Small intestine (tissue), 7 donors: Measurements from ENCODE around the gene TNF. TPM values are rescaled to one million over a fixed set of nuclear protein-coding genes. Genes with fewer than 3 reads are reported as not detected.
"Not testable (repeated sequence)": the region's sequence is repeated elsewhere in the genome, so short reads cannot be mapped to it uniquely, and the experiment has no call there.

Source experiments
- DNase-seq, 2 donors: peaks; one replicate each; pipeline versions ENCODE4 v3.0.0 to v3.0.0-alpha.2; 2013
- FAIRE-seq: peaks from 2 replicates; lab custom pipeline; 2012; peaks lifted over from hg19 to GRCh38; lab: Jason Lieb, UNC
- H3K27ac ChIP-seq, 3 donors: one replicate each; pipeline ENCODE4 v1.5.1; 2013; ENCODE audit warnings: low read length in 2 of 3, mild to moderate bottlenecking in 2 of 3, control low read depth in 1 of 3, inconsistent platforms in 1 of 3, low read depth in 1 of 3, moderate library complexity in 1 of 3
- H3K27me3 ChIP-seq, 3 donors: one replicate each; pipeline ENCODE4 v1.6.1; 2013; ENCODE audit warnings: low read length in 3 of 3, inconsistent platforms in 1 of 3; ENCODE audit not compliant: control insufficient read depth in 3 of 3, insufficient read depth in 3 of 3
- H3K36me3 ChIP-seq, 3 donors: one replicate each; pipeline ENCODE4 v1.6.1; 2013; ENCODE audit warnings: low read length in 3 of 3, inconsistent platforms in 1 of 3, low read depth in 1 of 3, mild to moderate bottlenecking in 1 of 3, moderate library complexity in 1 of 3; ENCODE audit not compliant: control insufficient read depth in 3 of 3, insufficient read depth in 2 of 3
- H3K4me1 ChIP-seq, 3 donors: one replicate each; pipeline ENCODE4 v1.6.1; 2013; ENCODE audit warnings: low read length in 2 of 3, inconsistent platforms in 1 of 3, low read depth in 1 of 3, mild to moderate bottlenecking in 1 of 3, moderate library complexity in 1 of 3; ENCODE audit not compliant: control insufficient read depth in 3 of 3, insufficient read depth in 2 of 3
- H3K4me3 ChIP-seq, 3 donors: one replicate each; pipeline ENCODE4 v1.5.1; 2013; ENCODE audit warnings: low read length in 3 of 3, control low read depth in 1 of 3, inconsistent platforms in 1 of 3, low read depth in 1 of 3, mild to moderate bottlenecking in 1 of 3, moderate library complexity in 1 of 3
- H3K9me3 ChIP-seq, 2 donors: one replicate each; pipeline ENCODE4 v1.6.1; 2013; ENCODE audit warnings: low read depth in 1 of 2, low read length in 1 of 2; ENCODE audit not compliant: control insufficient read depth in 2 of 2, insufficient read depth in 1 of 2
- WGBS, 3 donors: extraction: QIAGEN DNeasy Blood & Tissue Kit; methylation state at CpG; one replicate each; pipeline ENCODE4 v1.1.7; 2013; 5-methylcytosine and 5-hydroxymethylcytosine counted together
- polyA plus RNA-seq, 4 donors: library from polyadenylated mRNA; stranded (reverse) in 3 of 4; unstranded in 1 of 4; fragments of 200-250 nt in 3 of 4; fragments of 120-200 nt in 1 of 4; gene quantifications; one replicate each; pipeline versions ENCODE4 v1.2.1 to v1.2.3, GENCODE V29; 2013
- donor health status: healthy with polysubstance abuse.
- donor health status: control.
- donor health status: control.
- donor health status: Bipolar disorder and iron deficiency.
- donor health status: healthy.

Gene TNF
- polyA plus RNA-seq, 4 donors = 0.18 to 0.59 (median 0.45) TPM; not detected in 1

DNA sequence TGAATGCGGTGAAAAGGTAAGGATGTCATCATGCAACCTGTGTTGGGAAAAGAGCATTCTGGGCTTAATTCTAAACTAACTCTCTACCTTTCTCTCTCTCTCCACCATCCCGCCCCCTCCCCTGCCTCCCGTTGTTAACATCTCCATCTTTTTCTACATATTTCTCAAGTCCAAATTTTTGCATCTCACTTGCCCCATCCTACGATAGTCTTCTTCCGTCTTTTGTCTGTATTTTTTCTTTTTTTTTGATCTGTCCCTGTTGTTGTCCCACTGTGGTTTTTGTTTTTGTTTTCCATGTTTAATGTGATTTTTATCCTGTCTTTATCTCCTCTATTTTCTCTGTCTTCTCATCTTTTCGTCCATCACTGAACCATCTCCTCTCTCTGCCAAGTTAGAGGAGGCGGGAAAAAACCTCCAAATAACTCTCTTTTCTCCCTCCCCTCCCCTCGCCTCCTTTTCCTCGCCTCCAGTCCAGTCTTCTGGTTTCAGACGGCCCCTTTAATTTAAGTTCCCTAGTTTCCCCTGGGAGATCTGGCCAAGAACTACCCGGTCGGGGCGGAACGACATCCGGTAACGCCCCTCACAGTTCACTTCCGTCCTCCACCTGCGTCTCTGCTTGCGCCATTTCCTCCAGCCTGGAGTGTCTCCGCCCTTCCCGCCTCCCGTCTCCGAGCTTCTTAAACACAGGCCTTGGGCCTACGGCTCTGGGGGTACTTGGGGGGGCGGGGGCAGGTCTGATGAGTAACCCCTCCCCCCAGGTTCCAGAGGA is 28.2 kb upstream of the TNF start, which contains the start of gene NFKBIL1:
TSS of gene NFKBIL1 (plus strand) at position 651 of the 769 bp plus-strand sequence. CDS start at position 738, 87 bp downstream.
- Histone ChIP-seq H3K27me3 (no peaks in the 10 kb centered on the region), H3K9me3 (peaks cover 0 to 3% of the 10 kb centered on the region in 2 donors), H3K4me3 (peak within 1 kb of the TSS in 2 of 3 donors; percentile 56 to 66), H3K27ac (peak within 1 kb of the TSS; percentile 70 to 86 (median 81)), H3K4me1 (peaks cover 3 to 15% (median 5%) of the 10 kb centered on the region in 3 donors), H3K36me3 (peaks cover 0 to 18% (median 3%) of the 10 kb centered on the region in 3 donors)
- WGBS, 3 donors = 0% methylated on average over 25 of the region's 25 CpGs
- FAIRE-seq = no peak
- peak; percentile 94 to 97 for DNase-seq

DNA sequence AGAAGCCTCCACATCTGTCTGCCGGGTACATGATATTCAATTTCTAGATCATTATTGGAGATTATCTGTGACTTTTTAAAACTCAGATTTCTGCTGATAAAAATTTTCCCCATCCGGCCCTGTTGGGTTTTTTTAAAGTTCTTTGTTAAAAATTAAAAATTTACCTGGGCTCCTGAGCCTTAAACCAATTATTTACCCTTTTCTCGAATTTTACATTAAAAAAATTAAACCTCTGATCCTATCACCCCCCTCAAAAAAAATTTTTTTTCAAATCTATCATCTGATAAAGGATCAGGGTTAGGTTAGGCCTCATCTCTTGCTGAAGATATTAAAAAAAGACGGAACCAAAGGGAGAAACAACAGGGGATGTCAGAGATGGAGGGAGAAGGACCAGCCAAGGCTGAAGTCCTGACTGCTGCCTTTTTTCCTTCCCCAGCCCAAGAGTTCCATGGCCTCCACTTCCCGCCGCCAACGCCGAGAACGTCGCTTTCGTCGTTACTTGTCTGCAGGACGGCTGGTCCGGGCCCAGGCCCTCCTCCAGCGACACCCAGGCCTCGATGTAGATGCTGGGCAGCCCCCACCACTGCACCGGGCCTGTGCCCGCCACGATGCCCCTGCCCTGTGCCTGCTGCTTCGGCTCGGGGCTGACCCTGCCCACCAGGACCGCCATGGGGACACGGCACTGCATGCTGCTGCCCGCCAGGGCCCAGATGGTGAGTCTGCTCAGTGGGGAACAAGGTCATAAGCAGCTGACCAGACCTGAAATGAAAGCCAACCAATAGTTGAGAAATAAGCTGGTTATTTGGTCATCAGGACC is 27.4 kb upstream of the TNF start:
- Histone ChIP-seq H3K4me1 (peaks cover 3 to 12% (median 5%) of the 10 kb centered on the region in 3 donors), H3K4me3 (peak overlapping the region in 2 of 3 donors; percentile 56 to 66), H3K9me3 (peaks cover 0 to 3% of the 10 kb centered on the region in 2 donors), H3K27me3 (no peaks in the 10 kb centered on the region), H3K27ac (peak overlapping the region; percentile 70 to 86 (median 81)), H3K36me3 (peaks cover 0 to 24% (median 3%) of the 10 kb centered on the region in 3 donors)
- FAIRE-seq = no peak
- DNase-seq = no peak
- WGBS, 3 donors = 71 to 78% (median 78%) methylated on average over 24 of the region's 24 CpGs

DNA sequence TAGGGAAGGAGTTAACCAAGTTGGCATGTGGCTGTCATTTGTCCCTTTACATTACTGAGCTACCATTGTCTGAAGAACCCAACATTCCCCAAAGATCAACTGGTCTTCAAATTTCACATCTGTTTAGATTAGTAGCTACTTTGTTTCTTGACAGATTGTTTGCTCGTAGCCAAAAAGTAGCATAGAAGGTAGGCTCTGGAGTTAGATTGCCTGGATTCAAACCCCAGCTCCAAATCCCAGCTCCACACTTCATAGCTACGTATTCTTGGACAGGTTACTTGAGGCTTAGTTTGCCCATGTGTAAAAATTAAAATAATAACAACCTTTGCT is 26.9 kb upstream of the TNF start:
- H3K36me3 ChIP-seq = peaks cover 0 to 27% (median 3%) of the 10 kb centered on the region in 3 donors
- no peaks in the 10 kb centered on the region for H3K27me3 ChIP-seq
- no peak for FAIRE-seq
- peak overlapping the region in 1 of 3 donors; percentile 55 for H3K27ac ChIP-seq
- H3K9me3 ChIP-seq = peaks cover 0 to 3% of the 10 kb centered on the region in 2 donors
- WGBS, 3 donors = 91 to 97% (median 94%) methylated on average over 2 of the region's 2 CpGs
- no peak overlapping the region for H3K4me3 ChIP-seq
- H3K4me1 ChIP-seq = peaks cover 3 to 9% (median 5%) of the 10 kb centered on the region in 3 donors
- DNase-seq = no peak

DNA sequence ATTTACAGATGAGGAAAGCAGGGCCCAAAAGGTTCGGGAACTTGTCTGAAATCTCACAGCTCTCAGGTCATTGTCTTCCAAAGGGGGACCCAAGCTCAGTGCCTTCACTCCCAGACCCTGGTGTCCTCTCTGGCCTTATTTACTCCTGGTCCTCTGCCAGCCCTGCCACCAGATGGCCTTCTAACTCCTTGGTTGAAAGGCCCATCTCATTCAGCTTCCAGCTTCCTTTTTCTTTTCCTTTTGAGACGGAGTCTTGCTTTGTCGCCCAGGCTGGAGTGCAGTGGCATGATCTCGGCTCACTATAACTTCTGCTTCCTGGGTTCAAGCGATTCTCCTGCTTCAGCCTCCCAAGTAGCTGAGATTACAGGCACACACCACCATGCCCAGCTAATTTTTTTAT is 24.0 kb upstream of the TNF start:
- H3K36me3 ChIP-seq = peaks cover 0 to 41% (median 3%) of the 10 kb centered on the region in 3 donors
- H3K27ac ChIP-seq, H3K4me3 ChIP-seq, H3K27me3 ChIP-seq, H3K9me3 ChIP-seq, FAIRE-seq, H3K4me1 ChIP-seq: not testable (repeated sequence)
- WGBS, 3 donors = 45 to 56% (median 51%) methylated on average over 4 to 5 of the region's 5 CpGs
- peak; percentile 32 to 46 for DNase-seq

DNA sequence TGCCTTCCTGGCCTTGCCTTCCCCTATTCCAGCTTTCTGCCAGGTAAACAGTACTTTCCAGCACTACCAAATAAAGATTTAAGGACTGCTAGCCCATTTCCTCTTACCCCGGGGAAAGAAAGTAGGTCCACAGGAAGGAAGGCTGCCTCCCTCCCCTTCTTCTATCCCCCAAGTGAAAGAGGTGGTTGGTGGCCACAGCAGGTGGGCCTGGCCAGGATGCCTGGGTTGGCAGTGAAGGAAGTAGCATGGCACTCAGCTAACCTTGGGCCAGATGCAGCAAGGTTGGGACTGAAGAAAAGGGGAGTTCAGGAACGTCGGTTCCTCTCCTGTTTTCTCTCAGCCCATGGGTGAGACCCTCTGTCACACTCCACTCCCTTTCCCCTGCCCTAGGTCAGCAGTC is 19.1 kb upstream of the TNF start:
- 66 to 85% (median 74%) methylated on average over 3 of the region's 3 CpGs for whole genome bisulfite sequencing, 3 donors
- no peak for FAIRE-seq
- Histone ChIP-seq H3K36me3 (peaks cover 4 to 64% (median 9%) of the 10 kb centered on the region in 3 donors), H3K9me3 (no peaks in the 10 kb centered on the region), H3K27me3 (no peaks in the 10 kb centered on the region), H3K27ac (no peak overlapping the region), H3K4me3 (no peak overlapping the region), H3K4me1 (peaks cover 0 to 5% (median 0%) of the 10 kb centered on the region in 3 donors)
- no peak for DNase-seq

DNA sequence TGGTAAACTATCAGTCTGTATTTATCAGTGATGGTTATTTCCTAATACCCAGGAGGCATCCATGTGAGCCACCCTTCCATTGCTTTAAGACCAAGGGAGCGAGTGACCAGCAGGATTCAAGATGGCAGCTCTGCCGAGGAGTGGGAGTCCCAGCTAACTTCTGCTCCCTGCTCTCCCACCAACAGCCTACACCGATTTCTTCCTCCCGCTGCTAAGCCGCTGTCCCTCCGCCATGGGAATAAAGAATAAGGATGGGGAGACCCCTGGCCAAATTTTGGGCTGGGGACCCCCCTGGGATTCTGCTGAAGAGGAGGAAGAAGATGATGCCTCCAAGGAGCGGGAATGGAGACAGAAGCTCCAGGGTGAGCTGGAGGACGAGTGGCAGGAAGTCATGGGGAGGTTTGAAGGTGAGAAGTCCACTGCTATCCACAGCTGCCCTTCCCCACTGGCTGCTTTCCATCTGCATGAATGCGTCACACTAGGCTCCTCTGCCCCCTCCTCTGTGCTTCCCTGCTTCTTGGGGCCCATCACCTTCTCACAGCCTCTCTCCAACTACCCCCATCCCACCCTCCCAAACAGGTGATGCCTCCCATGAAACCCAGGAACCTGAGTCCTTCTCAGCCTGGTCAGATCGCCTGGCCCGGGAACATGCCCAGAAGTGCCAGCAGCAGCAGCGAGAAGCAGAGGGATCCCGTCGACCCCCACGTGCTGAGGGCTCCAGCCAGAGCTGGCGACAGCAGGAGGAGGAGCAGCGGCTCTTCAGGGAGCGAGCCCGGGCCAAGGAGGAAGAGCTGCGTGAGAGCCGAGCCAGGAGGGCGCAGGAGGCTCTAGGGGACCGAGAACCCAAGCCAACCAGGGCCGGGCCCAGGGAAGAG is 17.7 kb upstream of the TNF start:
- FAIRE-seq (no peak), DNase-seq (no peak)
- Histone ChIP-seq H3K9me3 (no peaks in the 10 kb centered on the region), H3K4me3 (no peak overlapping the region), H3K4me1 (peaks cover 0 to 5% (median 0%) of the 10 kb centered on the region in 3 donors), H3K36me3 (peaks cover 4 to 57% (median 9%) of the 10 kb centered on the region in 3 donors), H3K27me3 (no peaks in the 10 kb centered on the region), H3K27ac (no peak overlapping the region)
- 74 to 85% (median 83%) methylated on average over 23 to 24 of the region's 24 CpGs for WGBS, 3 donors

DNA sequence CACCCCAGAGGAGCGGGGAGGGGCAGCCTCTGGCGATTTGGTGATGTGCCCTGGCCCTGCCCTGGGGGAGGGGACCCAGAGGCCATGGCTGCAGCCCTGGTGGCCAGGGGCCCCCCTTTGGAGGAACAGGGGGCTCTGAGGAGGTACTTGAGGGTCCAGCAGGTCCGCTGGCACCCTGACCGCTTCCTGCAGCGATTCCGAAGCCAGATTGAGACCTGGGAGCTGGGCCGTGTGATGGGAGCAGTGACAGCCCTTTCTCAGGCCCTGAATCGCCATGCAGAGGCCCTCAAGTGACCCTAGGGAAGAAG is 17.1 kb upstream of the TNF start:
- Histone ChIP-seq H3K4me3 (no peak overlapping the region), H3K4me1 (peaks cover 0 to 5% (median 0%) of the 10 kb centered on the region in 3 donors), H3K36me3 (peaks cover 4 to 53% (median 9%) of the 10 kb centered on the region in 3 donors), H3K27me3 (no peaks in the 10 kb centered on the region), H3K27ac (no peak overlapping the region), H3K9me3 (no peaks in the 10 kb centered on the region)
- DNase-seq (no peak), FAIRE-seq (no peak)
- whole genome bisulfite sequencing, 3 donors = 82 to 96% (median 91%) methylated on average over 8 of the region's 8 CpGs
